IPS-15b (cell line): ENCODE measurements around the gene PTK6.

Experiments used
- H3K27me3 ChIP-seq: one replicate; pipeline ENCODE4 v1.6.1; 2013; ENCODE audit warnings: low read length; ENCODE audit not compliant: control insufficient read depth, insufficient read depth
- H3K36me3 ChIP-seq: one replicate; pipeline ENCODE4 v1.6.1; 2013; ENCODE audit warnings: low read length; ENCODE audit not compliant: control insufficient read depth, insufficient read depth
- H3K4me1 ChIP-seq: one replicate; pipeline ENCODE4 v1.6.1; 2013; ENCODE audit warnings: mild to moderate bottlenecking, low read length; ENCODE audit not compliant: control insufficient read depth, insufficient read depth
- H3K4me3 ChIP-seq: one replicate; pipeline ENCODE4 v1.5.1; 2013; ENCODE audit warnings: low read depth, low read length
- H3K9ac ChIP-seq: one replicate; pipeline ENCODE4 v1.6.1; 2013; ENCODE audit warnings: low read depth, mild to moderate bottlenecking, low read length
- H3K9me3 ChIP-seq: one replicate; pipeline ENCODE4 v1.6.1; 2013; ENCODE audit warnings: mild to moderate bottlenecking, low read length; ENCODE audit not compliant: control insufficient read depth, insufficient read depth

Gene PTK6

GRCh38 chr20:63494084-63494419, 43.1 kb downstream of the PTK6 start:
- Histone ChIP-seq H3K9ac (no peak overlapping the region), H3K36me3 (peaks cover 39% of the 10 kb centered on the region), H3K9me3 (no peaks in the 10 kb centered on the region), H3K27me3 (peaks cover 14% of the 10 kb centered on the region), H3K4me1 (no peaks in the 10 kb centered on the region), H3K4me3 (no peak overlapping the region)

GRCh38 chr20:63493563-63494020, 43.6 kb downstream of the PTK6 start:
- Histone ChIP-seq H3K27me3 (peaks cover 16% of the 10 kb centered on the region), H3K4me3 (no peak overlapping the region), H3K9ac (no peak overlapping the region), H3K36me3 (peaks cover 39% of the 10 kb centered on the region), H3K4me1 (peaks cover 2% of the 10 kb centered on the region), H3K9me3 (no peaks in the 10 kb centered on the region)

GRCh38 chr20:63492982-63493381, 44.2 kb downstream of the PTK6 start:
- Histone ChIP-seq H3K36me3 (peaks cover 39% of the 10 kb centered on the region), H3K9ac (no peak overlapping the region), H3K4me3 (no peak overlapping the region), H3K4me1 (peaks cover 2% of the 10 kb centered on the region), H3K9me3 (no peaks in the 10 kb centered on the region), H3K27me3 (peaks cover 13% of the 10 kb centered on the region)

DNA sequence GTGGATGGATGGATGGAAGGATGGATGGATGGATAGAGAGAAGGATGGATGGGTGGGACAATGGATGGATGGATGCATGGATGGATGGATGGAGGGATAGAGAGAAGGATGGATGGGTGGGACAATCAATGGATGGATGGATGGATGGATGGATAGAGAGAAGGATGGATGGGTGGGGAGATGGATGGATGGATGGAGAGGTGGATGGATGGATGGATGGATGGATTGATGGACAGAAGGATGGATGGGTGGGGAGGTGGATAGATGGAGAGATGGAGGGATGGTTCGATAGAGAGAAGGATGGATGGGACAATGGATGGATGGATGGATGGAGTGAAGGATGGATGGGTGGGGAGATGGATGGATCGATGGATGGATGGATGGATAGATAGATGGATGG, 44.7 kb downstream of the PTK6 start:
- Histone ChIP-seq H3K9ac (no peak overlapping the region), H3K36me3 (peaks cover 39% of the 10 kb centered on the region), H3K9me3 (no peaks in the 10 kb centered on the region), H3K4me3 (no peak overlapping the region), H3K27me3 (peaks cover 11% of the 10 kb centered on the region), H3K4me1 (peaks cover 2% of the 10 kb centered on the region)

- peaks cover 2% of the 10 kb centered on the region for H3K4me1 ChIP-seq
- no peak overlapping the region for H3K4me3 ChIP-seq
- no peak overlapping the region for H3K9ac ChIP-seq
- H3K36me3 ChIP-seq = peaks cover 41% of the 10 kb centered on the region
- no peaks in the 10 kb centered on the region for H3K9me3 ChIP-seq
- peaks cover 7% of the 10 kb centered on the region for H3K27me3 ChIP-seq
Observed at GRCh38 chr20:63491635-63492230, 45.4 kb downstream of the PTK6 start.

- Histone ChIP-seq H3K27me3 (peaks cover 7% of the 10 kb centered on the region), H3K36me3 (peaks cover 41% of the 10 kb centered on the region), H3K4me1 (peaks cover 2% of the 10 kb centered on the region), H3K4me3 (no peak overlapping the region), H3K9ac (no peak overlapping the region), H3K9me3 (no peaks in the 10 kb centered on the region)
Observed at GRCh38 chr20:63491078-63491477, 46.1 kb downstream of the PTK6 start.

DNA sequence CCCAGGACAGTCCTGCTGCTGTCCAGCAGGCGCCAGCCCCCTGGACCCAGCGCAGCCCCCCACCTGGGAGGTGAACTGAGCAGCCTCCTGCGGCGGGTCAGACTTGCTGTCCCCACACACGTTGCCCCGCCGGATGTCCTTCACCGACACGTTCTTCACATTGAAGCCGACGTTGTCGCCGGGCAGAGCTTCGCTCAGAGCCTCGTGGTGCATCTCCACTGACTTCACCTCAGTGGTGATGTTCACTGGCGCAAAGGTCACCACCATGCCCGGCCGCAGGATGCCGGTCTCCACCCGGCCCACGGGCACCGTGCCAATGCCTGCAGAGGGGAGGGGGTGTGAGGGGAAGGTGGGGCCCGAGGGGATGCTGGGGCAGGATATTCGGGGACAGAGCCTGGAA, 46.8 kb downstream of the PTK6 start:
- Histone ChIP-seq H3K4me1 (peaks cover 2% of the 10 kb centered on the region), H3K36me3 (peaks cover 41% of the 10 kb centered on the region), H3K4me3 (no peak overlapping the region), H3K9ac (no peak overlapping the region), H3K9me3 (no peaks in the 10 kb centered on the region), H3K27me3 (peaks cover 7% of the 10 kb centered on the region)

- peak overlapping the region; percentile 39 for H3K4me3 ChIP-seq
- peaks cover 7% of the 10 kb centered on the region for H3K27me3 ChIP-seq
- H3K36me3 ChIP-seq = peaks cover 27% of the 10 kb centered on the region
Observed at GRCh38 chr20:63488315-63489251, 48.6 kb downstream of the PTK6 start.

GRCh38 chr20:63487781-63488241, 49.4 kb downstream of the PTK6 start:
- Histone ChIP-seq H3K36me3 (peaks cover 24% of the 10 kb centered on the region), H3K27me3 (peaks cover 7% of the 10 kb centered on the region), H3K9ac (no peak overlapping the region), H3K9me3 (no peaks in the 10 kb centered on the region), H3K4me3 (no peak overlapping the region), H3K4me1 (peaks cover 2% of the 10 kb centered on the region)

More at GRCh38 chr20:63488315-63489251, 48.6 kb downstream of the PTK6 start:
- no peaks in the 10 kb centered on the region for H3K9me3 ChIP-seq
- peak overlapping the region; percentile 12 for H3K9ac ChIP-seq
- H3K4me1 ChIP-seq = peaks cover 2% of the 10 kb centered on the region

- H3K4me1 ChIP-seq = peaks cover 2% of the 10 kb centered on the region
- H3K27me3 ChIP-seq = peaks cover 7% of the 10 kb centered on the region
- no peak overlapping the region for H3K9ac ChIP-seq
- H3K36me3 ChIP-seq = peaks cover 19% of the 10 kb centered on the region
- H3K9me3 ChIP-seq = no peaks in the 10 kb centered on the region
- no peak overlapping the region for H3K4me3 ChIP-seq
Observed at GRCh38 chr20:63487116-63487764, 49.9 kb downstream of the PTK6 start.

GRCh38 chr20:63486300-63486855, 50.8 kb downstream of the PTK6 start:
- H3K9me3 ChIP-seq = no peaks in the 10 kb centered on the region
- H3K4me1 ChIP-seq = peaks cover 3% of the 10 kb centered on the region
- no peak overlapping the region for H3K4me3 ChIP-seq
- peaks cover 7% of the 10 kb centered on the region for H3K27me3 ChIP-seq
- no peak overlapping the region for H3K9ac ChIP-seq
- H3K36me3 ChIP-seq = peaks cover 10% of the 10 kb centered on the region
